Neural cell (in vitro differentiated cells): Measurements from ENCODE around the gene ARHGAP4. TPM values are rescaled to one million over a fixed set of nuclear protein-coding genes. Genes with fewer than 3 reads are reported as not detected.
A peak's percentile ranks its signal among the peaks of the same experiment; 100 is the strongest.

Source experiments
- H2AFZ ChIP-seq: fragments of 200-600, 300-800 bp; sonication (generic), shearing (Covaris generic); 2 replicates; pipeline ENCODE4 v1.6.0; 2014; ENCODE audit warnings: low read depth, mild to moderate bottlenecking, antibody characterized with exemption, low read length, moderate library complexity
- H3F3A ChIP-seq: fragments of 200-600 bp; shearing (Covaris generic); 2 replicates; pipeline ENCODE4 v1.6.1; 2016; ENCODE audit warnings: mild to moderate bottlenecking, moderate library complexity, mixed read lengths, antibody characterized with exemption, low read length; ENCODE audit not compliant: insufficient read depth, poor library complexity, severe bottlenecking
- H3K27ac ChIP-seq: fragments of 200-600, 300-800 bp; sonication (generic), shearing (Covaris generic); 2 replicates; pipeline ENCODE4 v1.5.1; 2014; ENCODE audit warnings: mild to moderate bottlenecking, low read length, moderate library complexity
- H3K27me3 ChIP-seq: fragments of 300-800, 200-600 bp; sonication (generic), shearing (Covaris generic); 2 replicates; pipeline ENCODE4 v1.6.0; 2014; ENCODE audit warnings: mild to moderate bottlenecking, low read depth, low read length, moderate library complexity; ENCODE audit not compliant: insufficient read depth
- H3K36me3 ChIP-seq: fragments of 300-800, 200-600 bp; sonication (generic), shearing (Covaris generic); 2 replicates; pipeline ENCODE4 v1.5.1; 2014; ENCODE audit warnings: mild to moderate bottlenecking, antibody characterized with exemption, low read length, moderate library complexity; ENCODE audit not compliant: insufficient read depth
- H3K4me2 ChIP-seq: fragments of 300-800, 200-600 bp; sonication (generic), shearing (Covaris generic); 2 replicates; pipeline ENCODE4 v1.6.0; 2014; ENCODE audit warnings: mild to moderate bottlenecking, low read length
- H3K4me3 ChIP-seq: fragments of 300-800, 200-600 bp; sonication (generic), shearing (Covaris generic); 2 replicates; pipeline ENCODE4 v1.5.1; 2014; ENCODE audit warnings: mild to moderate bottlenecking, low read length, moderate library complexity
- H3K79me2 ChIP-seq: fragments of 200-600 bp; shearing (Covaris generic); replicated peaks from 2 replicates; pipeline ENCODE4 v1.6.0; 2014; ENCODE audit warnings: mild to moderate bottlenecking, low read length, moderate library complexity; ENCODE audit not compliant: insufficient read depth
- H3K9ac ChIP-seq: fragments of 300-800, 200-600 bp; sonication (generic), shearing (Covaris generic); 2 replicates; pipeline ENCODE4 v1.6.1; 2016; ENCODE audit warnings: mild to moderate bottlenecking, low read length, mixed read lengths
- H3K9me2 ChIP-seq: fragments of 200-600 bp; shearing (Covaris generic); 2 replicates; pipeline ENCODE4 v1.6.1; 2016; ENCODE audit warnings: mild to moderate bottlenecking, low read length, mixed read lengths; ENCODE audit not compliant: insufficient read depth
- H3K9me3 ChIP-seq: fragments of 200-600, 300-800 bp; sonication (generic), shearing (Covaris generic); 2 replicates; pipeline ENCODE4 v1.6.1; 2016; ENCODE audit warnings: mild to moderate bottlenecking, mixed run types, low read length, moderate library complexity, mixed read lengths
- H4K20me1 ChIP-seq: fragments of 200-600 bp; shearing (Covaris generic); 2 replicates; pipeline ENCODE4 v1.6.1; 2016; ENCODE audit warnings: mild to moderate bottlenecking, mixed run types; ENCODE audit not compliant: insufficient read depth
- CTCF ChIP-seq: fragments of 450-650 bp; IDR thresholded peaks from 2 replicates; pipeline ENCODE4 v1.5.1; 2014; ENCODE audit warnings: antibody characterized with exemption, mild to moderate bottlenecking, moderate library complexity; ENCODE audit not compliant: poor library complexity, severe bottlenecking
- EP300 ChIP-seq: fragments of 450-650 bp; conservative IDR thresholded peaks from 2 replicates; pipeline ENCODE4 v1.6.1; 2014; ENCODE audit warnings: antibody characterized with exemption, mild to moderate bottlenecking, moderate library complexity; ENCODE audit not compliant: poor library complexity, severe bottlenecking
- EZH2 ChIP-seq: fragments of 200-600, 300-800 bp; shearing (Covaris generic), sonication (generic); IDR thresholded peaks from 2 replicates; pipeline ENCODE4 v1.6.1; 2014; ENCODE audit warnings: antibody characterized with exemption, low read length, borderline replicate concordance, mild to moderate bottlenecking; ENCODE audit not compliant: insufficient read depth, poor library complexity, severe bottlenecking
- MXI1 ChIP-seq: fragments of 450-650 bp; conservative IDR thresholded peaks from 2 replicates; pipeline ENCODE4 v1.6.1; 2014; ENCODE audit warnings: antibody characterized with exemption, mild to moderate bottlenecking; ENCODE audit not compliant: poor library complexity, severe bottlenecking
- POLR2AphosphoS5 ChIP-seq: IDR thresholded peaks from 2 replicates; pipeline ENCODE4 v1.6.1; 2012
- RAD21 ChIP-seq: fragments of 450-650 bp; conservative IDR thresholded peaks from 2 replicates; pipeline ENCODE4 v1.6.1; 2014; ENCODE audit warnings: antibody characterized with exemption, mild to moderate bottlenecking, moderate library complexity
- REST ChIP-seq: IDR thresholded peaks from 2 replicates; pipeline ENCODE4 v1.6.1; 2012; ENCODE audit warnings: borderline replicate concordance
- SMC3 ChIP-seq: fragments of 450-650 bp; conservative IDR thresholded peaks from 2 replicates; pipeline ENCODE4 v1.6.1; 2014; ENCODE audit warnings: antibody characterized with exemption, mild to moderate bottlenecking, moderate library complexity; ENCODE audit not compliant: poor library complexity
- TAF1 ChIP-seq: IDR thresholded peaks from 2 replicates; pipeline ENCODE4 v1.6.1; 2012; ENCODE audit warnings: low read depth
- polyA minus RNA-seq: library from RNA; depleted of rRNA, polyadenylated mRNA; stranded (reverse); fragments of >200 nt; gene quantifications from 2 replicates; pipeline ENCODE4 v1.2.3, GENCODE V29; 2014
- polyA plus RNA-seq: library from polyadenylated mRNA; depleted of rRNA; stranded (reverse); fragments of >200 nt; gene quantifications from 2 replicates; pipeline ENCODE4 v1.2.3, GENCODE V29; 2014

ARHGAP4 gene
- polyA plus RNA-seq (11.2 and 12.1 TPM in 2 replicates), polyA minus RNA-seq (2.9 and 5.3 TPM in 2 replicates)

GRCh38 chrX:153925739-153926551 lies at the start of gene ARHGAP4:
Gene ARHGAP4 (minus strand): TSS chrX:153926264. CDS start chrX:153926202, 62 bp downstream.
- no peaks in the 10 kb centered on the region for H3F3A ChIP-seq
- no peaks in the 10 kb centered on the region for H3K36me3 ChIP-seq
- H3K9ac ChIP-seq = peak within 1 kb of the TSS; percentile 92
- H3K79me2 ChIP-seq = no peaks in the 10 kb centered on the region
- no peaks in the 10 kb centered on the region for H3K9me2 ChIP-seq
- TF ChIP-seq REST = no peak
- TF ChIP-seq SMC3 = no peak
- TF ChIP-seq MXI1 = no peak
- no peak for TF ChIP-seq TAF1
- no peak for TF ChIP-seq RAD21
- TF ChIP-seq EP300 = no peak
- no peak for TF ChIP-seq POLR2AphosphoS5
- TF ChIP-seq CTCF = no peak
- no peak for TF ChIP-seq EZH2
- no peaks in the 10 kb centered on the region for H4K20me1 ChIP-seq
- no peaks in the 10 kb centered on the region for H3K9me3 ChIP-seq
- H3K27me3 ChIP-seq = no peaks in the 10 kb centered on the region
- H3K4me2 ChIP-seq = no peak within 1 kb of the TSS
- peak within 1 kb of the TSS; percentile 94 for H3K27ac ChIP-seq
- peak within 1 kb of the TSS; percentile 71 for H3K4me3 ChIP-seq
- H2AFZ ChIP-seq = no peak within 1 kb of the TSS

- H3K4me3 ChIP-seq = no peak overlapping the region
- no peaks in the 10 kb centered on the region for H4K20me1 ChIP-seq
- H3K4me2 ChIP-seq = no peak overlapping the region
- H3F3A ChIP-seq = no peaks in the 10 kb centered on the region
- H3K9me3 ChIP-seq = no peaks in the 10 kb centered on the region
- H3K9ac ChIP-seq = no peak overlapping the region
- no peak overlapping the region for H3K27ac ChIP-seq
- H3K27me3 ChIP-seq = no peaks in the 10 kb centered on the region
- H3K9me2 ChIP-seq = no peaks in the 10 kb centered on the region
- no peak for TF ChIP-seq MXI1
- TF ChIP-seq SMC3 = no peak
- TF ChIP-seq CTCF = no peak
- no peak for TF ChIP-seq TAF1
- TF ChIP-seq RAD21 = no peak
- no peak for TF ChIP-seq POLR2AphosphoS5
- no peak for TF ChIP-seq EP300
- TF ChIP-seq REST = no peak
- TF ChIP-seq EZH2 = no peak
- H3K36me3 ChIP-seq = no peaks in the 10 kb centered on the region
- no peaks in the 10 kb centered on the region for H3K79me2 ChIP-seq
- no peak overlapping the region for H2AFZ ChIP-seq
Measured at GRCh38 chrX:153974726-153975286, 48.7 kb upstream of the ARHGAP4 start.
